ENCODE results near the gene PNPLA1. TPM values are rescaled to one million over a fixed set of nuclear protein-coding genes. Genes with fewer than 3 reads are reported as not detected.

The PNPLA1 gene
- polyA plus RNA-seq, 3 donors, result 3.5 to 3.9 (median 3.8) TPM

DNA sequence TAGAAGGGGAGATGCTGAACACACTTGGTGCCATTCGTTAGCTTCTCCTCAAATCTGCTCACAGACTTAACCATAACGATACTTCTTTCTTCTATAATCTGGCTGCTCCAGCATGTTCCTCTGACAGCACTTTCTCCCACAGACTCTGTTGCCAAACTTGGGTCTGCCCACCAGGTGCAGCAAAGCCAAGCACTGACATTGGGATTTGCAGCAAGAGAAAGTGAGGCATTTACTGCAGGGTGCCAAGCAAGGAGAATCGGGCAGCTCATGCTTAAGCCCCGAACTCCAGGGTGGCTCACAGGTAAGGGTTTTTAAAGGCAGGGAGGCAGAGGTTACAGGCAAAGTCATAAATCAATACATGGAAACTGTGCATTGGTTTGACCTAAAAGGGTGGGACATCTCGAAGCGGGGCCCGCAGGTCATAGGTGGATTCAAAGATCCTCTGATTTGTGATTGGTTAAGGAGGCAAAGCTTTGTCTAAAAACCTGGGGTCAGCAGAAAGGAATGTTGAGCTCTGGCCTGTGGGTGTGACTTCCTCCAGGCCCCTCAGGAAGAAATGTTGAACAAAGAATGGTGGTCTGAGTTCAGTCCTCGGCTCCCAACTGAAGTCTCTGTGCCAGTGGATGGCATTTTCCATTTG lies 25.1 kb upstream of the PNPLA1 start:
- H3K4me1 ChIP-seq (ENCODE audit: control insufficient read depth in 1 of 2, insufficient read depth in 2 of 2, low read length in 2 of 2), result peaks cover 74 to 84% of the 10 kb centered on the region in 2 donors
- H3K4me3 Mint-ChIP-seq, result no peak overlapping the region
- H3K4me3 ChIP-seq (replicated peaks in 1 of 3; ENCODE audit: low read depth in 2 of 3, low read length in 3 of 3), result peak overlapping the region in 1 of 3 experiments; percentile 22
- H3K4me1 Mint-ChIP-seq, result peaks cover 85% of the 10 kb centered on the region
- H3K9me3 ChIP-seq (replicated peaks in 1 of 2; ENCODE audit: control insufficient read depth in 1 of 2, insufficient read depth in 1 of 2, low read length in 2 of 2), result no peaks in the 10 kb centered on the region
- no peaks in the 10 kb centered on the region for H3K27me3 ChIP-seq (ENCODE audit: control insufficient read depth in 2 of 2, insufficient read depth in 2 of 2, low read length in 2 of 2)
- H3K27me3 Mint-ChIP-seq (ENCODE audit: low read depth in 3 of 3), result peaks cover 0 to 10% (median 5%) of the 10 kb centered on the region in 3 donors
- peaks cover 0 to 4% (median 0%) of the 10 kb centered on the region in 7 donors for H3K9me3 Mint-ChIP-seq
- WGBS (ENCODE audit: insufficient coverage), result 70% methylated on average over 8 of the region's 8 CpGs
- H2AFZ ChIP-seq (ENCODE audit: insufficient read depth, low read depth, low read length, poor library complexity, severe bottlenecking), result no peak overlapping the region
- H3K79me2 ChIP-seq (ENCODE audit: insufficient read depth, low read length), result no peaks in the 10 kb centered on the region
- no peaks in the 10 kb centered on the region for H4K20me1 ChIP-seq (ENCODE audit: insufficient read depth, low read length)
- DNase-seq, result no peak
- no peaks in the 10 kb centered on the region for H3K36me3 ChIP-seq (replicated peaks in 1 of 2; ENCODE audit: control insufficient read depth in 1 of 2, insufficient read depth in 2 of 2, low read length in 2 of 2)
- peaks cover 0 to 4% of the 10 kb centered on the region in 2 donors for H3K36me3 Mint-ChIP-seq
- intact Hi-C loops (cut with micrococcal nuclease), result loop anchor here (5.0 kb wide), 2 partner anchors 48 to 122 kb away; no protein-coding TSS in a partner anchor
- peak overlapping the region; percentile 63 to 89 for H3K27ac ChIP-seq (ENCODE audit: low read depth in 1 of 2, low read length in 2 of 2)
- H3K9ac ChIP-seq (ENCODE audit: insufficient read depth, low read length, poor library complexity, severe bottlenecking), result no peak overlapping the region
- TF ChIP-seq, protein P1, sequence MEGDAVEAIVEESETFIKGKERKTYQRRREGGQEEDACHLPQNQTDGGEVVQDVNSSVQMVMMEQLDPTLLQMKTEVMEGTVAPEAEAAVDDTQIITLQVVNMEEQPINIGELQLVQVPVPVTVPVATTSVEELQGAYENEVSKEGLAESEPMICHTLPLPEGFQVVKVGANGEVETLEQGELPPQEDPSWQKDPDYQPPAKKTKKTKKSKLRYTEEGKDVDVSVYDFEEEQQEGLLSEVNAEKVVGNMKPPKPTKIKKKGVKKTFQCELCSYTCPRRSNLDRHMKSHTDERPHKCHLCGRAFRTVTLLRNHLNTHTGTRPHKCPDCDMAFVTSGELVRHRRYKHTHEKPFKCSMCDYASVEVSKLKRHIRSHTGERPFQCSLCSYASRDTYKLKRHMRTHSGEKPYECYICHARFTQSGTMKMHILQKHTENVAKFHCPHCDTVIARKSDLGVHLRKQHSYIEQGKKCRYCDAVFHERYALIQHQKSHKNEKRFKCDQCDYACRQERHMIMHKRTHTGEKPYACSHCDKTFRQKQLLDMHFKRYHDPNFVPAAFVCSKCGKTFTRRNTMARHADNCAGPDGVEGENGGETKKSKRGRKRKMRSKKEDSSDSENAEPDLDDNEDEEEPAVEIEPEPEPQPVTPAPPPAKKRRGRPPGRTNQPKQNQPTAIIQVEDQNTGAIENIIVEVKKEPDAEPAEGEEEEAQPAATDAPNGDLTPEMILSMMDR (IDR thresholded peaks at IDR 0.05), result no peak
- peak overlapping the region; percentile 25 to 95 (median 92) for H3K27ac Mint-ChIP-seq
- H3K4me2 ChIP-seq (replicated peaks; ENCODE audit: extremely low read depth, low read length, poor library complexity, severe bottlenecking), result no peak overlapping the region

- WGBS (ENCODE audit: insufficient coverage), result 21% methylated on average over 6 of the region's 8 CpGs
- intact Hi-C loops (cut with micrococcal nuclease), result loop anchor here (5.0 kb wide), 2 partner anchors 47 to 123 kb away; no protein-coding TSS in a partner anchor
- Mint-ChIP-seq H3K27me3 (ENCODE audit: low read depth in 3 of 3) (peaks cover 0 to 10% (median 7%) of the 10 kb centered on the region in 3 donors), H3K4me1 (peaks cover 88% of the 10 kb centered on the region), H3K36me3 (peaks cover 0 to 4% of the 10 kb centered on the region in 2 donors), H3K4me3 (no peak overlapping the region), H3K9me3 (peaks cover 0 to 4% (median 0%) of the 10 kb centered on the region in 7 donors), H3K27ac (peak overlapping the region; percentile 69 to 95 (median 92))
- Histone ChIP-seq H3K9ac (ENCODE audit: insufficient read depth, low read length, poor library complexity, severe bottlenecking) (no peak overlapping the region), H3K79me2 (ENCODE audit: insufficient read depth, low read length) (no peaks in the 10 kb centered on the region), H3K36me3 (replicated peaks in 1 of 2; ENCODE audit: control insufficient read depth in 1 of 2, insufficient read depth in 2 of 2, low read length in 2 of 2) (no peaks in the 10 kb centered on the region), H3K4me2 (replicated peaks; ENCODE audit: extremely low read depth, low read length, poor library complexity, severe bottlenecking) (peak overlapping the region; percentile 22), H3K4me3 (replicated peaks in 1 of 3; ENCODE audit: low read depth in 2 of 3, low read length in 3 of 3) (peak overlapping the region in 1 of 3 experiments; percentile 22), H4K20me1 (ENCODE audit: insufficient read depth, low read length) (no peaks in the 10 kb centered on the region), H3K9me3 (replicated peaks in 1 of 2; ENCODE audit: control insufficient read depth in 1 of 2, insufficient read depth in 1 of 2, low read length in 2 of 2) (no peaks in the 10 kb centered on the region), H3K4me1 (ENCODE audit: control insufficient read depth in 1 of 2, insufficient read depth in 2 of 2, low read length in 2 of 2) (peaks cover 77 to 89% of the 10 kb centered on the region in 2 donors), H3K27me3 (ENCODE audit: control insufficient read depth in 2 of 2, insufficient read depth in 2 of 2, low read length in 2 of 2) (no peaks in the 10 kb centered on the region), H3K27ac (ENCODE audit: low read depth in 1 of 2, low read length in 2 of 2) (peak overlapping the region; percentile 63 to 89), H2AFZ (ENCODE audit: insufficient read depth, low read depth, low read length, poor library complexity, severe bottlenecking) (peak overlapping the region; percentile 31)
- peak in 2 of 3 donors; percentile 8 to 33 for DNase-seq
- TF ChIP-seq, protein P1 (IDR thresholded peaks at IDR 0.05), result peak; percentile 16
Measured at GRCh38 chr6:36245572-36246061, 24.2 kb upstream of the PNPLA1 start.

Data from CD14-positive monocyte (primary cell).